ENCODE data around the gene IL4R.

IL4R gene

DNA sequence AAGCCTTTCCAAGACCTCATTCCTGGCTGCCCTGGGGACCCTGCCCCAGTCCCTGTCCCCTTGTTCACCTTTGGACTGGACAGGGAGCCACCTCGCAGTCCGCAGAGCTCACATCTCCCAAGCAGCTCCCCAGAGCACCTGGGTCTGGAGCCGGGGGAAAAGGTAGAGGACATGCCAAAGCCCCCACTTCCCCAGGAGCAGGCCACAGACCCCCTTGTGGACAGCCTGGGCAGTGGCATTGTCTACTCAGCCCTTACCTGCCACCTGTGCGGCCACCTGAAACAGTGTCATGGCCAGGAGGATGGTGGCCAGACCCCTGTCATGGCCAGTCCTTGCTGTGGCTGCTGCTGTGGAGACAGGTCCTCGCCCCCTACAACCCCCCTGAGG, 49.5 kb downstream of the IL4R start:
- no peak for DNase-seq

DNA sequence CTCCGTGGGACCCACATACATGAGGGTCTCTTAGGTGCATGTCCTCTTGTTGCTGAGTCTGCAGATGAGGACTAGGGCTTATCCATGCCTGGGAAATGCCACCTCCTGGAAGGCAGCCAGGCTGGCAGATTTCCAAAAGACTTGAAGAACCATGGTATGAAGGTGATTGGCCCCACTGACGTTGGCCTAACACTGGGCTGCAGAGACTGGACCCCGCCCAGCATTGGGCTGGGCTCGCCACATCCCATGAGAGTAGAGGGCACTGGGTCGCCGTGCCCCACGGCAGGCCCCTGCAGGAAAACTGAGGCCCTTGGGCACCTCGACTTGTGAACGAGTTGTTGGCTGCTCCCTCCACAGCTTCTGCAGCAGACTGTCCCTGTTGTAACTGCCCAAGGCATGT, 50.0 kb downstream of the IL4R start:
- peak in 1 of 2 experiments; percentile 38 for DNase-seq

DNA sequence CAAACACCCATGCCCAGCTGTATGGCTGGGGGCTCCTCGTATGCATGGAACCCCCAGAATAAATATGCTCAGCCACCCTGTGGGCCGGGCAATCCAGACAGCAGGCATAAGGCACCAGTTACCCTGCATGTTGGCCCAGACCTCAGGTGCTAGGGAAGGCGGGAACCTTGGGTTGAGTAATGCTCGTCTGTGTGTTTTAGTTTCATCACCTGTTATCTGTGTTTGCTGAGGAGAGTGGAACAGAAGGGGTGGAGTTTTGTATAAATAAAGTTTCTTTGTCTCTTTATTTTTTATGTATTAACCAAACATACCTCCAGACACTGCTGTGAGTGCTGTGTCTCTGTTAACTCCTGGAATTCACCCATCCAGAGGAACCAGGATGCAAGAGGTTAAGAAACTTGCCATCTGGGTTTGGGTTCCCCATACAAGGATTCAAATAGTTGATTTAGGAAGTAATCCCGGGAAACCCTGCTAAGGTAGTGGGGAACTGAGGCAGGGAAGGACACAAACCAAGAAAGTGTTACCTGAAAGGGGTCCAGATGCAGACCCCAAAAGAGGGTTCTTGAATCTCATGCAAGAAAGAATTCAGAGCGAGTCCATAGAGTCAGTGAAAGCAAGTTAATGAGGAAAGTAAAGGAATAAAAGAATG, 50.8 kb downstream of the IL4R start:
- no peak for DNase-seq

DNA sequence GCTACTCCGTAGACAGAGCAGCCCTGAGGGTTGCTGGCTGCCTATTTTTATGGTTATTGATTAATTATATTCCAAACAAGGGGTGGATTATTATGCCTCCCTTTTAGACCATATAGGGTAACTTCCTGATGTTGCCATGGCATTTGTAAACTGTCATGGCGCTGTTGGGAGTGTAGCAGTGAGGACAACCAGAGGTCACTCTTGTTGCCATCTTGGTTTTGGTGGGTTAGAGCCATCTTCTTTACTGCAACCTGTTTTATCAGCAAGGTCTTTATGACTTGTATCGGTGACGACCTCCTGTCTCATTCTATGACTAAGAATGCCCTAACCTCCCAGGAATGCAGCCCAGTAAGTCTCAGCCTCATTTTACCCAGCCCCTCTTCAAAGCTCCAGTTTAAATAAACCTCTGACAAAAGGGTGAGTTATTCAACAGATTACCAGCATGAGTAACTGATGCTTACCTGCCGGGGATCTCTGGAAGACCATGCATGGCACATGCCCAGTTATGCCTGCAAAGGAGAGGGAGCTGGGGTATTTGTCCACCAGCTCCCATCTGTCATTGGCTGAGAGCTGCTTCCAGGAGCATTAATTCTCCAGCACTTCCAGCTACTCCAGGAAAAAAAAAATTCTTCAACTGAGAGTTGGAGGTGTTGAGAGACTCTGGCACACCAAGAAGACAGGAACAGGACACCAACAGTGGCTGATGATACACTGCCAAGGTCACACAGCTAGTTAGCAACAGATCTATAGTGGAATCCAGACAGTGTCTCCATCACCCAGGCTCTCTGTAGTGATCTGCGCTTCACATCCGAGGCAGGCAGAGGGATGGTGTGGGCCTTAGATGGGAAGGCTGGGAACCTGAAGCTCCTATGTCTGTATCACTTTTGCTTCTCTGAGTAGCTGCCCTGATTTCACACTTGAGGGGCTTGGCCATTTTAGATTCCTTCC, 51.6 kb downstream of the IL4R start:
- DNase-seq = no peak

DNA sequence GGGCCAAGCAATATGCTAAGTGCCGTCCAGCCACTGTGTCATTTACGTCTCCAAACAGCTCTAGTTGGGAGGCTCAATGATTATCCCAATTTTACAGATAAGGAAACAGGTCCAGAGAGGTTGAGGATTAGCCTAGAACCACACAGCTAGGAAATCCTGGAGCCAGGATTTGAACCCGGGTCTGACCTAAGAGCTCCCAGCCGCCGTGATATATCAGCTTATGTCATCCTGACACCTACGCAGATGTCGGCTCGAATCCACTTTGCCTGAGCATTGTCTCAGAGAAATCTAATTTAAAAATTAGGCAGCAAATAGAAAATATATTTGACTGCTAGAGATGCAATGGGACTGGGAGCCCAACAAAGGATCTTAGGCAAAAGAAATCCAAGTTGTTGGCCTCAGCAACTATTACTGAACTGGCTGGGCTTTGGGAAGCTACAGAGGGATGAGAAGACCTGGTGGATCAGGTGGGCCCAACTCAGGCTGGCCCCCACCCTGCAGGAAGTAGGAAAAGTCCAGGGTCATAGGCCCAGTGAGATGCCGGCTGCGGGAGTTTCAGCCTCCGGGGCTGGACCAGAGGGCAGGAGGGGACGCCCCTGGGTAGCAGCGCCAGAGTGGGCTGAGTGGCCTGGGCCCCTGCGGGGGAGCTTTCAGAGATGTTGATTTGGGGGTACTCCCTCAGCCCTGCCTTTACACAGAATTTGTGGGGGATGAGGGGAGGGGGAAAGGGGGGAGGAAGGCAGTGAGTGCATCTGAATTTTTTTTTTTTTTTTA, 53.1 kb downstream of the IL4R start:
- DNase-seq = no peak

DNA sequence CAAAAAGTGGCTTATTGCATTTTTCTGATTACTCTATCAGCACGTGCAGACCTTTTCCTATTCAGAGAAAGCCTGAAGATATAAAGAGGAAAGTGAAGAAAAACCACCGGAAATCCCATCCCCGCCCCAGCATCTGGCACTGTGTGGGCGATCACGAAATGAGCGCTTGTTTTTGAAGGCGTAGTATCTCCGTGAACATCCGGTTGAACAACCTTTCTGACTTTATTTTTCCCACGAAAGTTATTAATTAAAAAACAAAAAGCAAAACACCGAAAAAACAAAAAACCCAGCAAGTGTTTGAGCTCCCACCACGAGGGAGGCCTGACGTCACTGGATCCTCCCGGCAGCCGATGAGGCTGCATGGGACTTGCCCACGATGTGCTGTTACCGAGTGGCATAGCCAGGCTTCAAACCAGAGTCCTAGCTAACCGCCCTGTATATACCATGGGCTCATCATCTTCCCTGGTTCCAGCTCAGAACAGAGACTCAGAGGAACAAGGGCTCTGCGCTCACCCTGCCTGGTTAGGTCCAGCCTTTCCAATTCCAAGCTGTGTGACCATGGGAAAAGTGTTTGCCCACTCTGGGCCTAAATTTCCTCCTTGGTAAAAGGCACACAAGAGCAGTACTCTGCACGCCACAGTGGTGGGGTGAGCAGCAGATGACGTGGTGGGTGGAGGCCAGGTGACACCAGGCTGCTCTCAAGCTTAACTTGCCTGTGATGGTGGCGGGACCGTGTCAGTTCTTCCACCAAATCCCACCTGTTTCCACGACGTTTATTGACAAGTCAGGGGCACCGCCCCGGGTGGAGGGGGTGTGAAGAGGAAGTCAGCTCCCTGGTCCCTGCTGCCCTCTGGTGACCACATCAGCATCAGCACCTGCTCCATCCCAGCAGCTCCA, 53.9 kb downstream of the IL4R start:
- peak in 1 of 2 experiments; percentile 61 for DNase-seq

DNA sequence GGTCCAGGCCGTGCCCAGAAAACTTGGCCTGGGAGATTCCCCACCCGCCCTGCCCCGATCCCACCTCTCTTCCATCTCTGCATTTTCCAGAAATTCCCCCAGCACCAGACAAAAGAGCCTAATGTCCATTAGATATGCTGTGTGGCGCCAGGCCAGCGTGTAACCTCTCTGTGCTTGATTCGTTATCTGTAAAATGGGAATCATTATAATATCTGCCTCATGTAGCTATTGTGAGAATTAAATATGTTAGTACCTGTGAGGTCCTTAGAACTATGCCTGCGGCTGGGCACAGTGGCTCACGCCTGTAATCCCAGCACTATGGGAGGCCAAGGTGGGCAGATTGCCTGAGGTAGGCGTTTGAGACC, 54.6 kb downstream of the IL4R start:
- DNase-seq = no peak

DNA sequence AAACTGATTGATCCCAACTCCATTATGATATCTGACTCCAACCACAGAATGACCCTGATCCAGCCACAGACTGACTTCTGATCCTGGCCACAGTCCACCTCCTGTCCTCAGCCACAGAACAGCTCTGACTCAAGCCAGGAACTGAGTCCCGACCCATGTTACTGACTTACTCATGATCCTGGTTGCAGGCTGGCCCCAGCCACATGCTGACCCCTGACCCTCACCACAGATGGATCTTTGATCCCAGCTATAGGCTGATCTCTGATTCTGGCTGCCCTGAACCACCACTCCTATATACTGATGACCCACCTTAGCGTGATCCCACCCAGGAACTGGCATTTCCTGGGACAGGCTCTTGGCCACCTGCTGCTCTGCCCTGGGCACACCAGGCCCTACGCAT, 56.0 kb downstream of the IL4R start:
- DNase-seq = no peak

DNA sequence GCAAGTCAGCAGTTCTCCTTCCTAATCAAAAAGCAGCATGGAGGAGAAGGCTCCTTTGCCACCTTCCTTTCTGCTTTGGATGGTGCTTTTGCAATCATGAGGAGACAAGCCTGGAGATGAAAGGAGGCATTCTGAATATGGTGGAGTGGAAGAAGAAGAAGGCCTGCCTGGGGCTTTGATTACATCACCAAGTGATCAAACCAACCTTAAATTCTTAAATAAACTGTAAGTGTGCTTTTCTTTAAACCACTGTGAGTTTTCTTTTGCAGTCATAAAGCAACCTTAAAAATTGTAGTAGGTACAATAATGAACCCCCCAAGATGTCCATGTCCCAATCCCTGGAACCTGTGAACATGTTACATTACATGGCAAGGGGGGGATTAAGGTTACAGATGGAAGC, 56.5 kb downstream of the IL4R start:
- no peak for DNase-seq

DNA sequence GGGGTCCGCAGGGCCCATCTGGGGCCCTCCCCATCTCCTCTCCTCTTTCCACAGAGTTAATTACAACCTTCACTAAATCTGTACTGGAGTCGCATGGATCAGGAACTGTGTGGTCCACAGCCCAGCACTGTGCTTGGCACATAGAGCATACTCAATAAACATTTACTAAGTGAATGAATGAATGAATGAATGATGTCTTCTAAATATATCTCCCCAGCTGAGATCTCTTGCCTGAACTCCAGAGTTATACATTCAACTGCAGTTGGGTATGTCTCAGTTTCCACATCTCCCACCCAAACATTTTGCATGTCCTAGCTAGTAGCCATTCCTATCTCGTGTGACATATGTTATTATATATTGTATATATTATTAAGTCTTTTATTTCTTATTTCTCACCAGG, 59.5 kb downstream of the IL4R start:
- no peak for DNase-seq

DNA sequence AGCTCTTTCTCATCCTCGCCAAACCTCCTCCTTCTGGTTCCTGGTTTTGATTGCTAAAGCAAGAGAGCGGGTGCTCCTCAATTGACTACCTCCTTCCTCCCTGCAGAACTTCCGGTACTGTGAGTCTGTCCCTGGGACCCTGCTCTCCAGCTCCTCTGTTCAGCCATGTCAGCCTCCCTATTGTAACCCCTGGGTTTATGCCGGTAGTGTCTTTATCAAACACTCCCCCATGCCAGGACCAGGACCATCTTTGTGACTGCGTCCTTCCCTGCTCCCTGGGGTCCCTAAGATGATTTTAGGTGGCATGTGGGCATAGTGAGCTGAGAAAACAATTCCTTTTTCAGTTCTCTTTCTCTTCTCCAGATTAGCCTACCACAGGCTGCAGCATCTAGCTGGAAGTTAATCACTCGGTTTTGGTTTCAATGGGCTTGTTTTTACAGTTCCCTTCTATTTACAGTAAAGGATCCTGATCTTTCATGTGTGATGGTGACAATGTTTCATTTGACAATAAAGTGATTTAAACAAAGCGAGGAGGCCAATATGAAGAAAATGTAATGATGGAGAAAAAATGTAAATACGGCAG, 60.5 kb downstream of the IL4R start:
- no peak for DNase-seq

DNA sequence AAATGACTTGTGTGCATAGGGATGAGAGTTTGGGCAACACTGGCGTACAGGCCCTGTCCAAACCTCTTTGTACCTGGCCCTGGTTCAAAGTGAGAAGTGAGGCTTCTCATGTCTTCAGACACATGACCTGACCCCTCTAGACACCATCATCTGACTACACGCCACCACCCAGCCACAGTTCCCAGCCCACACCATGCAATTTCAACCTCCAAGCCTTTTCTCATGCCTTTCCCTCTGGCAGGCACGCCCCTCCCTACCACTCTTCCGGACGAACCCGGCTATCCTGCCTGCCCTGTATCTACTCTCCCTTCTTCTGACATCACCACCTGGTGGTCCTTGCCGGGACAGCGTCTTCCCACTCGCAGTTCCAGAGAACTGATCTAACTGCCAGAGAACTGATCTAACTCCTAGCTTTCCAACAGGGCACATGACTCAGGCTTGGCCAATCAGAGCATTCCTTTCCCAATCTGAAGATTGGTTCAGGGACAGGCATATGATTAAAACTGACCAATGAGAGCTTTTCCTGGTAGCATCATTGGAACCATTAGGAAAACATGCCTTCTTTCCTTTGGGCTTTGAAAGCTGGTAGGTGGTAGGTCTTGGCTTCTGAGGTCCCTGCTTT, 61.1 kb downstream of the IL4R start:
- DNase-seq = peak; percentile 30 to 77

DNA sequence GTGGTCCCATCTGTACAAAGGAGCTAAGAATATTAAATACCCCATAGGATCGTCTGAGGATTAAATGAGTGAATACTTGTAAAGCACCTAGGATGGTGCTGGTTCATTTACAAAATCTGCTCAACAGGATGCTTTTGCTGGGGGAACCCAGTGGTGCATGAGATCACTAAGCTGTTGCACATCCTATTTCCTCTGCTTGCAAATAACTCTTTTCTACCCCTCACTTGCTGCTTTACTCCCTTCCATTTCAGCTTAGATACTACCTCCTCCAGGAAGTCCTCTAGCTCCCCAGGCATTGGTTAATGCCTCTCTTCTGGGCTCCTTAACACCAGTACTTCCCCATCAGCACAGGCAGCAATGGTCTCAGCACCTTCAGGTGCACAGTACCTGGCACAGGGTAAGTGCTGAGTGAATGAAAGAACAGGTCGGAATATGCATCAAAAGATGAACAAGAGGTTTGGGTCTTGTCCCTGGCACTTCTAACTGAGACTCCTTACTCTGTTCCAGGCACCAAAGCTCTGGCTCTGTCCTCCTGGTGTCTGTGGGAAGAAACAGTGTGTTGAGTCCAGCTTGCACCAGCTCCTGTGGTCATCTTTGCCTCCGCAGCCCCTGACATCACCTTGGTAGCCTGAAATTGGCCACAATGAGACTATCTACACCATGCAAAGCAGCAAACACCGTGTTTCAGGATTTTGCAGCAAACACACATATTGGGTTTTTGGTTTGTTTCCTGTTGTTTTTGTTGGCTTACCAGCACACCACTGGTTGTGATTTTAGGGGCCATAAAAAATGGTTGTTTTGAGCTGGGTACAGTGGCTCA, 64.1 kb downstream of the IL4R start:
- DNase-seq = no peak

DNA sequence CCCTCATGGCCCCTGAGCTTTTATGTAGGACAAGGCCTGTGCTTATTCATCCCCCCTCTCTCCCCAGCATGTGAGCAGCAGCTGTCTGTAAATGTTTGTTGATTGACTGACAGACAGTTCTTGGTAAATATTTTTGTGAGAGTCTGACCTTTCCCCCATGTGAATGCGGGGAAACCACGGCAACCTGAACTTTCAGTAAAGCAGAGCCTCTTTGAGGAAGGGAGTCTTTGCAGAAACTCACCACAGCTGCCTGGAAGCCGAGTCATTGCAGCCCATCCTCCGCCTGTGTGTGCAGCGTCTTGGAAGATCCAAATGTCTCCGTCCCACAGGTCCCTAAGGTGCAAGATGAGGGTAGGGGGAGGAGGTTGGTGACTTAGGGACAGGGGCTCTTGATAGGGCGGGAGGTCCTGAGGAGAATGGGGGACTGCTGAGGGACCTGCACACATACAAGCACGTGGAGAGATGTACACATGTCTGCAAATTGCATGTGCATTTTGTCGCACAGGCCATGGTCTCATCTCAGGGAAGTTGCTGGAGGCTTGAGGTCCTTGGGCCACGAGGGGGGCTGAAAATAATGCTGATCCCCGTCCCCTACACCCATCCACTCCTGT, 65.2 kb downstream of the IL4R start:
- no peak for DNase-seq

DNA sequence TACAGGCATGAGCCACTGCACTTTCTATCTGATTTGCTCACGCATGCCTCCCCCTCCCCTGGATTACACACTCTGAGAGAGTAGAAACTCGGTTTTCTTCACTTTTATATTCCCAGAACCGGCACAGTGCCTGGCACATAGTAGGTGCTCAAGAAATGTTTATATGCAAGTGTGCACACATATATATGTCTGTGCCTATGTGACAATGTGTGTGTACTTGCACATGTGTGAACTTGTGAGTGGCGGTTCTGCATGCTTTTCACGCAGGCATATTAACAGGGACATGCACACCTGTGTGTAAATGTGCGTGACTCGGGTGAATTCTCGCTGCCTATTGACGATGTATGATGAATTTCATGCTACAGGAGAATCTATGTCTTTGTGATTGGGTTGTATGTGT, 66.1 kb downstream of the IL4R start:
- DNase-seq = no peak

DNA sequence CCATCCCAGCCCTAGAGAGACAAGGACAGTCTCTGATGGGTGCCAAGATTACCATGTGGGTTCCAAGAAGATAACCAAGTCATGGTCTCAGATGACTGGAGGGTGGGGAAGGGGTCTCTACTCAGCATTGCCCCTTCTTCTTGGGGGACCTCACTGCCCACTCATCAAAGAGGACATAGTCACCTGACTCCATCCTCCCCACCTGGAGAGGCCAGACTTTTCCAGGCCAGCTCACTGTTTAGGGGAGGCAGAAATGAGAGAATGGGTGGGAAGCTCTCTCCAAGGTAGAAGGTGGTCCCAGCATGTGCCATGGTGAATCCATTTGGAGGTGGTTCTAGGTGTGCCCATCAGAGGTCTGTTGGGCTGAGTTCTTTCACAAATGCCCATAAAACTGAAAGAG, 67.5 kb downstream of the IL4R start:
- no peak for DNase-seq

DNA sequence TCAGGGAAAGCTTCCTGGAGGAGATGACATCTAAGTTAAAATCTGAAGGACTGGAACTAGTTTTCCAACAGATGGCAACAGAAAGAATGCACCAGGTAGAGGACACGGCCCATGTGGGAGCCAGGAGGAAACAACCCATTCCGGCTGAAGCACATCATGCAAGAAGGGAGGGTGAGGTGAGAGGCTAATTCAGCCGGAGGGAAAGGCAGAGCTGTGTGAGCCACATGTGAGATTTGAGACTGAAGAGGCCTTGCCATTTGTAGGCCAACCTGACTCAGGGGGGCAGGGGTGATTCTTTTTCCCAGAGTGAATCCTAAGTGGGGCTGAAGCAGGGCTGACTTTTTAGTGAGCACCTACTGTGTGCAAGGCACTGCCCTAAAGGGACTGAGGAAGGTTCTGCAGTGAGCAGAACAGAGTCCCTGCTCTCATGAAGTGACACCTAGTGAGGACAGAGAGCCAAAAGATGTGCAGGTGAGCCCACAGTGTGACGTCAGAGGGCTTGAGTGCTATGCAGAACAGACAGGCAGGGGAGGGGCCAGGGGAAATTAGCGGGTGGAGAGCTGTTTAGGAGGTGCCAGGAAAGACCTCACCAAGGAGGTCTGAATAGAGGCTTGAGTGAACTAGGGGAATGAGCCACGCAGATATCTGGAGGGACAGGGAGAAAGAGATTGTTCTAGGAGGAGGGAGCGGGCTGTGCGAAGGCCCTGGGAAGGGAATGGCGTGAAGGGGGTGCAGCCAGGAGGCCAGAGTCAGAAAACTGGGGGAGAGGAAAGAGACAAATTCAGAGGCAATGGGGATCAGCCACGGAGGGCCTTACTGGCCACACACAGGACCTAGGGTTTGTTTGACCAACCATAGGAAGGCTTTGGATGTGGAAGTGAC, 68.4 kb downstream of the IL4R start:
- DNase-seq = no peak

DNA sequence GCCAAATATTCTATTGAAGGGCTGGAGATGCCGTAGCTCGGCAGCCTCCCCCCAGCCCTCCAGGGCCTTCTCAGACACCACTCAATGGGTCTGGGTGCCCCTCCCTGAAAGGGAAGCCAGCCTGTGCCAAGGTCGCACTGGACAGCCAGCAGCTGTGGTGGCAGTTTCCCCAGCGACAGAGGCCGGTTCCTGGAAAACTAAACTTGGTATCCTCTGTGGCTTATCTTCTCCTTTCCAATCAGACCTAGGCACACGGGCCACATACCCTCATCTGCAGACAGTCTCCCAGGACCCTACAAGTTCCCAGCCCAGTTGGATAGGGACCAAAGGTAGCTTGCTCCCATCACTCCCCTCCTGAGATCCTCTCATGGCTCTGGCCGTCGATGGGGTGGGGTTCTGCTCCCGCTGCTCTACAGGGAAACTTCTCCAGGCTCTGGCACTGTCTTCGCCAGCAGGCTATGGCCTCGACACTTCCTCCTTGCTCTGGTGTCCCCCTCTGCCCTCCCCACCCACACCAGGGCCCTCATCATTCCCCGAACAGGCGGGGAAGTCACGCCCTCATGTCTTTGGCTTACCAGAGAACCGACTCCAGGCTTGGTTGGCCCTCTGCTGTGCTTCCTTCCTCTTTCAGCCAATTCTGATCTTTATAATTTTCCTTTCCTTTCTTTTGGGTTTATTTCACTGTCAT, 69.9 kb downstream of the IL4R start:
- DNase-seq = no peak

DNA sequence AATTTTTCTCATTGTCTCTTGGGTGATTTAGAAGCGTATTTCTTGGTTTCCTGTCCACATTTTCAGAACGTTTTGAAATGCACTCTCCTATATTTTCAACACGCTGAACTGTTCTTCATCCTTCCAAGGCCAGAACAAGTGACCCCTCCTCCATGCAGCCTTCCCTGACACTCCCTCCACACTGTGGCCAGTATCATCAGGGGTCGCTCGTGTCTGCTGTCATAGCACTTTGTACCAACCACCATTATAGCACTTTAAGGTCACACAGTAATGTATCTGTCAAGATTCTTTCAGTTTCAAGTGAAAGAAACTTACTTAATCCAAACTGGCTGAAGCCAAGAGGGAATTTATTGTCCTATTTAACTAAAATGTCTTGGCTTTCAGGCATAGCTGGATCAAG, 70.7 kb downstream of the IL4R start:
- DNase-seq = no peak

Measured in NCI-H446 (cell line).